IMR-90 (cell line): ENCODE results near the gene GALNT5. TPM values are rescaled to one million over a fixed set of nuclear protein-coding genes. Genes with fewer than 3 reads are reported as not detected.
A peak's percentile ranks its signal among the peaks of the same experiment; 100 is the strongest.

Experiments
- ATAC-seq: fragments of 200-7000 bp; cut with Tn5 transposase; 2 replicates; pipeline ENCODE4 v1.9.1; 2020; ENCODE audit warnings: low read depth, mild to moderate bottlenecking, moderate library complexity
- BruUV-seq: library from RNA; stranded (reverse); fragments of 400-500 nt; replicated peaks from 2 replicates; lab custom pipeline; 2021; lab: Mats Ljungman, UMichigan
- CTCF ChIA-PET: fragments of 300-600 bp; formaldehyde crosslinking; extraction: SDS; loops from one replicate; lab custom pipeline; 2021; ENCODE audit warnings: antibody characterized with exemption; lab: Yijun Ruan, JAX
- POLR2A ChIA-PET: fragments of 300-600 bp; sonication (Branson Sonifier 250); formaldehyde crosslinking; loops from one replicate; lab custom pipeline; 2022; ENCODE audit warnings: antibody characterized with exemption; ENCODE audit not compliant: unreplicated experiment; lab: Charles Lee
- DNase-seq: peaks from one replicate; pipeline ENCODE4 v3.0.0; 2013
- H2AFZ ChIP-seq: replicated peaks from 2 replicates; pipeline ENCODE3; 2013; ENCODE audit warnings: low read length, mild to moderate bottlenecking; ENCODE audit not compliant: poor library complexity
- H2AK5ac ChIP-seq: 2 replicates; pipeline ENCODE4 v1.6.1; 2013; ENCODE audit warnings: low read depth, low read length, inconsistent platforms
- H2AK9ac ChIP-seq: replicated peaks from 2 replicates; pipeline ENCODE3; 2013; ENCODE audit warnings: mild to moderate bottlenecking, low read depth, low read length, moderate library complexity; ENCODE audit not compliant: poor library complexity
- H2BK120ac ChIP-seq: 2 replicates; pipeline ENCODE4 v1.6.1; 2013; ENCODE audit warnings: low read depth, low read length, inconsistent platforms
- H2BK15ac ChIP-seq: 3 replicates; pipeline ENCODE4 v1.6.1; 2013; ENCODE audit warnings: low read depth, low read length, inconsistent platforms
- H2BK20ac ChIP-seq: 2 replicates; pipeline ENCODE4 v1.6.1; 2013; ENCODE audit warnings: low read depth, mild to moderate bottlenecking, inconsistent platforms, low read length, moderate library complexity
- H2BK5ac ChIP-seq: 2 replicates; pipeline ENCODE4 v1.6.1; 2013; ENCODE audit warnings: mild to moderate bottlenecking, low read depth, low read length, inconsistent platforms; ENCODE audit not compliant: poor library complexity, severe bottlenecking
- H3K14ac ChIP-seq: replicated peaks from 2 replicates; pipeline ENCODE4 v1.6.1; 2013; ENCODE audit warnings: low read depth, low read length, inconsistent platforms
- H3K18ac ChIP-seq: 2 replicates; pipeline ENCODE4 v1.6.1; 2013; ENCODE audit warnings: low read depth, low read length, control low read depth
- H3K23ac ChIP-seq: 2 replicates; pipeline ENCODE4 v1.6.1; 2013; ENCODE audit warnings: low read depth, low read length, inconsistent platforms
- H3K27ac ChIP-seq: 2 replicates; pipeline ENCODE4 v1.5.1; 2013; ENCODE audit warnings: mild to moderate bottlenecking, control low read depth, low read length; ENCODE audit not compliant: insufficient read depth
- H3K27me3 ChIP-seq: 2 replicates; pipeline ENCODE4 v1.6.1; 2013; ENCODE audit warnings: low read length; ENCODE audit not compliant: control insufficient read depth, insufficient read depth
- H3K36me3 ChIP-seq: 2 replicates; pipeline ENCODE4 v1.6.1; 2013; ENCODE audit warnings: low read length, mixed read lengths; ENCODE audit not compliant: control insufficient read depth, insufficient read depth
- H3K4ac ChIP-seq: 2 replicates; pipeline ENCODE4 v1.6.1; 2013; ENCODE audit warnings: low read depth, low read length, inconsistent platforms
- H3K4me1 ChIP-seq: 2 replicates; pipeline ENCODE4 v1.6.1; 2013; ENCODE audit warnings: low read length, mixed read lengths; ENCODE audit not compliant: control insufficient read depth, insufficient read depth
- H3K4me2 ChIP-seq: 2 replicates; pipeline ENCODE4 v1.6.1; 2013; ENCODE audit warnings: low read depth, mild to moderate bottlenecking, control low read depth, low read length, moderate library complexity
- H3K4me3 ChIP-seq: 2 replicates; pipeline ENCODE4 v1.5.1; 2013; ENCODE audit warnings: low read depth, mild to moderate bottlenecking, control low read depth, low read length, moderate library complexity; ENCODE audit not compliant: insufficient read depth
- H3K56ac ChIP-seq: 2 replicates; pipeline ENCODE4 v1.6.1; 2013; ENCODE audit warnings: low read length, inconsistent platforms; ENCODE audit not compliant: insufficient read depth; ENCODE audit errors: extremely low read depth
- H3K79me1 ChIP-seq, 2 experiments: 2 replicates each; pipeline ENCODE4 v1.6.1; 2013; ENCODE audit warnings: low read length in 2 of 2, inconsistent platforms in 1 of 2, low read depth in 1 of 2
- H3K9ac ChIP-seq: 2 replicates; pipeline ENCODE4 v1.6.1; 2013; ENCODE audit warnings: low read depth, low read length, control low read depth
- H3K9me1 ChIP-seq: 2 replicates; pipeline ENCODE4 v1.6.1; 2013; ENCODE audit warnings: low read length, inconsistent platforms; ENCODE audit not compliant: insufficient read depth
- H3K9me3 ChIP-seq: 2 replicates; pipeline ENCODE4 v1.6.1; 2013; ENCODE audit warnings: low read length; ENCODE audit not compliant: control insufficient read depth, insufficient read depth
- H4K20me1 ChIP-seq: 2 replicates; pipeline ENCODE4 v1.6.1; 2013; ENCODE audit warnings: low read length, inconsistent platforms; ENCODE audit not compliant: insufficient read depth
- H4K5ac ChIP-seq: 2 replicates; pipeline ENCODE4 v1.6.1; 2013; ENCODE audit warnings: mild to moderate bottlenecking, low read depth, low read length, control low read depth
- H4K8ac ChIP-seq, 2 experiments: 2 replicates each; pipeline ENCODE4 v1.6.1; 2013; ENCODE audit warnings: low read depth in 2 of 2, low read length in 2 of 2, control low read depth in 1 of 2, inconsistent platforms in 1 of 2
- H4K91ac ChIP-seq: 2 replicates; pipeline ENCODE4 v1.6.1; 2013; ENCODE audit warnings: low read depth, low read length, inconsistent platforms; ENCODE audit not compliant: insufficient read depth
- BHLHE40 ChIP-seq: fragments of 150-350 bp; IDR thresholded peaks from 2 replicates; pipeline ENCODE4 v1.6.1; 2016; ENCODE audit warnings: mild to moderate bottlenecking, low read depth, low read length
- CTCF ChIP-seq: conservative IDR thresholded peaks from 2 replicates; pipeline ENCODE4 v1.5.1; 2012; ENCODE audit warnings: mild to moderate bottlenecking, low read depth, low read length, improper control_type of control experiment
- ELK1 ChIP-seq: fragments of 150-350 bp; IDR thresholded peaks from 2 replicates; pipeline ENCODE4 v1.6.1; 2016; ENCODE audit warnings: low read depth, mild to moderate bottlenecking, low read length, moderate library complexity, borderline replicate concordance
- FOS ChIP-seq: fragments of 150-350 bp; IDR thresholded peaks from 2 replicates; pipeline ENCODE4 v1.6.1; 2016; ENCODE audit warnings: low read depth, low read length
- MAFK ChIP-seq: IDR thresholded peaks from 2 replicates; pipeline ENCODE4 v1.6.1; 2012; ENCODE audit warnings: low read depth, low read length, improper control_type of control experiment
- MAZ ChIP-seq: IDR thresholded peaks from 2 replicates; pipeline ENCODE4 v1.6.1; 2012; ENCODE audit warnings: low read depth, mild to moderate bottlenecking, low read length, improper control_type of control experiment, moderate library complexity, borderline replicate concordance
- MXI1 ChIP-seq: IDR thresholded peaks from 2 replicates; pipeline ENCODE4 v1.6.1; 2012; ENCODE audit warnings: low read depth, mild to moderate bottlenecking, low read length, moderate library complexity, borderline replicate concordance
- RAD21 ChIP-seq: IDR thresholded peaks from 2 replicates; pipeline ENCODE4 v1.6.1; 2012; ENCODE audit warnings: low read length, improper control_type of control experiment
- RCOR1 ChIP-seq: IDR thresholded peaks from 2 replicates; pipeline ENCODE4 v1.6.1; 2012; ENCODE audit warnings: mild to moderate bottlenecking, low read length, improper control_type of control experiment; ENCODE audit not compliant: insufficient replicate concordance
- RFX5 ChIP-seq: IDR thresholded peaks from 2 replicates; pipeline ENCODE4 v1.8.0; 2012; ENCODE audit warnings: low read depth, mild to moderate bottlenecking, low read length, moderate library complexity
- SMC3 ChIP-seq: fragments of 150-350 bp; IDR thresholded peaks from 2 replicates; pipeline ENCODE4 v1.6.1; 2016; ENCODE audit warnings: low read depth, mild to moderate bottlenecking, antibody characterized with exemption, low read length, moderate library complexity
- WGBS, 2 experiments: methylation state at CpG; one replicate each; pipeline versions ENCODE4 v1.1.5 to v1.1.7; 2013; ENCODE audit warnings: missing lambda C conversion rate in 2 of 2; ENCODE audit not compliant: insufficient read length in 1 of 2; ENCODE audit errors: extremely low coverage in 2 of 2; 5-methylcytosine and 5-hydroxymethylcytosine counted together
- dilution Hi-C: fragments of 300-500 bp; cut with HindIII; formaldehyde crosslinking; loops from one replicate; pipeline ENCODE4 v1.14.3; 2018; ENCODE audit warnings: low sequenced_read_pairs; ENCODE audit not compliant: unreplicated experiment
- in situ Hi-C: fragments of 300-500 bp; cut with MboI; formaldehyde crosslinking; loops from 3 replicates; pipeline ENCODE4 v1.14.3; 2019; ENCODE audit warnings: low sequenced_read_pairs, inconsistent platforms, mixed read lengths
- intact Hi-C: fragments of 100-400 bp; cut with micrococcal nuclease; formaldehyde crosslinking; loops from 2 replicates; pipeline ENCODE4 v1.10.0; 2022
- polyA plus RNA-seq, 3 experiments: library from polyadenylated mRNA; depleted of rRNA; stranded (reverse); fragments of >200 nt; gene quantifications; 2 replicates each; pipeline ENCODE4 v1.2.3, GENCODE V29; 2012; ENCODE audit warnings: low replicate concordance in 1 of 3
- total RNA-seq: library from RNA; depleted of rRNA; stranded (reverse); fragments of >200 nt; gene quantifications from 2 replicates; pipeline ENCODE4 v1.2.3, GENCODE V29; 2012

GALNT5 gene
- total and polyA plus RNA-seq, 2 of the 4 experiments (the other 2 are of a cell fraction): 36.3 to 63.3 TPM

- no peak overlapping the region for H2BK120ac ChIP-seq
- dilution Hi-C loops (no loop called here), intact Hi-C loops (no loop called here), in situ Hi-C loops (no loop called here)
- no peak overlapping the region for H2BK15ac ChIP-seq
- TF ChIP-seq BHLHE40 (no peak), MAFK (no peak), ELK1 (no peak), SMC3 (no peak), RAD21 (no peak), MXI1 (no peak), RFX5 (no peak), RCOR1 (no peak), CTCF (no peak), MAZ (no peak), FOS (no peak)
- H2AK9ac ChIP-seq: no peak overlapping the region
- DNase-seq: no peak
- peaks cover 11% of the 10 kb centered on the region for H3K36me3 ChIP-seq
- H3K9ac ChIP-seq: no peak overlapping the region
- no peak overlapping the region for H3K14ac ChIP-seq
- no peaks in the 10 kb centered on the region for H3K27me3 ChIP-seq
- 0 out of 2 replicates have a peak, but pooled peaks cover 3% of the 10 kb centered on the region for H3K9me1 ChIP-seq
- no peak overlapping the region for H4K5ac ChIP-seq
- H3K23ac ChIP-seq: no peak overlapping the region
- no peak overlapping the region for H3K4ac ChIP-seq
- POLR2A ChIA-PET: no interaction called here
- H3K18ac ChIP-seq: no peak overlapping the region
- BruUV-seq: TSS peak; percentile 12
- no peak overlapping the region for H4K8ac ChIP-seq
- no peak overlapping the region for H3K4me2 ChIP-seq
- no peaks in the 10 kb centered on the region for H3K79me1 ChIP-seq
- no peak overlapping the region for H3K4me3 ChIP-seq
- H3K56ac ChIP-seq: no peak overlapping the region
- 100% methylated on average over 1 of the region's 2 CpGs; no CpG with 5 or more reads in 1 of the 2 experiments for WGBS, 2 experiments
- no peaks in the 10 kb centered on the region for H4K20me1 ChIP-seq
- no peak overlapping the region for H2AK5ac ChIP-seq
- H4K91ac ChIP-seq: no peak overlapping the region
- CTCF ChIA-PET: interaction anchor here (0.7 to 1.9 kb wide), 6 partner anchors 9 to 1929 kb away, joined by 3 to 7 read pairs (median 4); no protein-coding TSS in a partner anchor
- no peak overlapping the region for H3K27ac ChIP-seq
- no peak overlapping the region for H2AFZ ChIP-seq
- H3K9me3 ChIP-seq: no peaks in the 10 kb centered on the region
- H2BK5ac ChIP-seq: peak overlapping the region; percentile 3
- H2BK20ac ChIP-seq: no peak overlapping the region
- ATAC-seq: no peak
- H3K4me1 ChIP-seq: peaks cover 4% of the 10 kb centered on the region; the same call in 1 of the 2 replicates
Measured at GRCh38 chr2:157301307-157301706, 43.8 kb downstream of the GALNT5 start.
